GM18505 (cell line): ENCODE results near the gene SNPH.
"Not testable (repeated sequence)": the region's sequence is repeated elsewhere in the genome, so short reads cannot be mapped to it uniquely, and the experiment has no call there.

Experiments
- ATAC-seq: cut with Tn5 transposase; IDR thresholded peaks from one replicate; pipeline ENCODE4 v1.9.1; 2021; ENCODE audit not compliant: unreplicated experiment
- POLR2A ChIP-seq: IDR thresholded peaks from 4 replicates; pipeline ENCODE4 v1.6.1; 2011; ENCODE audit warnings: borderline replicate concordance; ENCODE audit not compliant: insufficient read depth, insufficient read length; ENCODE audit errors: extremely low read depth

Gene SNPH

DNA sequence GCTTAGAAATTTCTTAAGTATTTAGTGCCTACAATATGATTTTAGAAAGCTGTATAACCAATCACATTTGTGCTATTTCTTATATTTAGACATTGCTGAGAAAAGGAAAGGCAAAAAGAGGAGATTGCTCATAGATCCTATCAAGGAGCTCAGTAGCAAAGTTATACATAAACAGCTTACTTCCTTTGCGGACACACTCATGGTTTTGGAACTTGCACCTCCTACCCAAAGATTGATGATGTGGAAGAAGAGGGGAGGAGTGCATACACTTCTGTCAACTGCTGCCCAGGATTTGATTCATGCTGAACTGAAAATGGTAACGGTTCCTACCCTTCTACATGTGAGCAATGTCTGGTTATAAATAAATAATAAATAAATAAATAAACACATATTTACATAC, 23.6 kb upstream of the SNPH start:
- ATAC-seq: no peak
- TF ChIP-seq POLR2A: no peak

DNA sequence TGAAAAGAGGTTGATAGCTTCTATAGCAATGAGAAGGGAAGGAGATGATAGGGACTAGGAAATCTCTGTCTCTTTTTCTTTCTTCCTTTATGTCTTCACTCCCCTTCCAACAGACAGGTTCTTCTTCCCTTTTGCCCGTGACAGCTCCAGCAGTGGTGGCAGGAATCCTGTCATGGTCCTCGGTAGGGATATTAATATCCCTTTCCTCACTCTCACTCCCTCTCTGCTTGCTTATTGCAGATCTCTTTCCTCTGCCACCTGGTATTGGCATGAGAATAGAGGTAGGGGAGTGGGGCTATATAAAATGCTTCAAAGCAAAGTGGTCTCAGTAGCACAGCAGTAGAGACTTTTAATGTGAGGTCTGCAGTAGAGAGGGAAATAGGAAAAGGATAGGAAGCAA, 20.5 kb upstream of the SNPH start:
- ATAC-seq: no peak
- no peak for TF ChIP-seq POLR2A

DNA sequence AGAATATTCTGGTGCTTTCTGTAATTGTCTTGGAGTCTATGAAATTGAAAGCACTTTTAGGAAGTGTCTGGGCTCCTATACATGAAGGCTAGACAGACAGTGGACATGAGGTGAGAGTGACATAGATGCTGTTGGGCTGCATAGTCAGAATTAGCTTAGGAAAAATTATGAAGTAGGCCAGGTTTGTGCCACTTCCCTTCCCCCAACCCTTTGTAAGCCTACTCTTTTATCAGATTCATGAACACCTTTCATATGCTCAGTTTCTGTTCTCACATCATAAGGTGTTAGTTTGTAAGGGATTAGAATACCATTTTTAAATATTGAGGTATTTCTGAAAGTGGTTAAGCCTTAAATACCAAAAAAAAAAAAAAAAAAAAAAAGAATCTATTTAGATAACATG, 18.4 kb upstream of the SNPH start:
- no peak for ATAC-seq
- TF ChIP-seq POLR2A: no peak

DNA sequence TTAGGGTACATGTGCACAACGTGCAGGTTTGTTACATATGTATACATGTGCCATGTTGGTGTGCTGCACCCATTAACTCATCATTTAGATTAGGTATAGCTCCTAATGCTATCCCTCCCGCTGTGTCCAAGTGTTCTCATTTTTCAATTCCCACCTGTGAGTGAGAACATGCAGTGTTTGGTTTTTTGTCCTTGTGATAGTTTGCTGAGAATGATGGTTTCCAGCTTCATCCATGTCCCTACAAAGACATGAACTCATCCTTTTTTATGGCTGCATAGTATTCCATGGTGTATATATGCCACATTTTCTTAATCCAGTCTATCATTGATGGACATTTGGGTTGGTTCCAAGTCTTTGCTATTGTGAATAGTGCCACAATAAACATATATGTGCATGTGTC, 15.8 kb upstream of the SNPH start:
- not testable (repeated sequence) for ATAC-seq

DNA sequence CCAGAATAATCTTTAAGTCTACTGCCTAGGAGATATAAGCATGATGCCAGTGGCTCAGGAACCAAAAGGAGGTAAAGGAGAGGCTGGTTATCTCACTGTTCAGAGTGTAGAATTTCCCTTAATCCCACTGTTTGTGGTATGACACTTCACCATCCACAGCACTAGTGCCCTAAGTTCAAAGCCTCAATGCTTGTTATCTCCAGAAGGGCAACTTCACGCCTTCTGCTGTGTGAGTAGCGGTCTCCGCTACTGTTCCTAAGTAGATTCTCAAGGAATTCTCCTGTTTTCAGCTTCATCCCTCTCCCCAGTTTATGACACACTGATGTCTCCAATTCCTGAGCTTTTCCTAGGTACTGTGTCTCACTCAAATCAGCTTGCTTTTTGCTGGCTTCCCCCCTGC, 13.7 kb upstream of the SNPH start:
- TF ChIP-seq POLR2A: no peak
- no peak for ATAC-seq

DNA sequence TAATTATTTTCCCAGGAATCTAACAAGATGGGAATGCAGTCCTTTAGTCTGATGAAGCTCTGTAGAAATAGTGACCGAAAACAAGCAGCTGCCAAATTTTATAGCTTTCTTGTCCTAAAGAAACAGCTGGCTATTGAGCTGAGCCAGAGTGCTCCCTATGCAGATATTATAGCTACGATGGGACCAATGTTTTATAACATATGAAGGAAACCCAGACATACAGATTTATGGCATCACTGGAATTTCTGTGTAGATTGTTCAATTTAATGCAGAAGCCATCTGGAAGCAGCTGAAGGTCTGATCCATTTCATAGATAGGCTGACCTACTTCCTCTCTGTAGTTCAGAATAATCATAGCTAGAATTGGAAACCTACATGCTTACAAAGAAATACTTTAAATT, 11.8 kb upstream of the SNPH start:
- ATAC-seq: no peak
- no peak for TF ChIP-seq POLR2A

DNA sequence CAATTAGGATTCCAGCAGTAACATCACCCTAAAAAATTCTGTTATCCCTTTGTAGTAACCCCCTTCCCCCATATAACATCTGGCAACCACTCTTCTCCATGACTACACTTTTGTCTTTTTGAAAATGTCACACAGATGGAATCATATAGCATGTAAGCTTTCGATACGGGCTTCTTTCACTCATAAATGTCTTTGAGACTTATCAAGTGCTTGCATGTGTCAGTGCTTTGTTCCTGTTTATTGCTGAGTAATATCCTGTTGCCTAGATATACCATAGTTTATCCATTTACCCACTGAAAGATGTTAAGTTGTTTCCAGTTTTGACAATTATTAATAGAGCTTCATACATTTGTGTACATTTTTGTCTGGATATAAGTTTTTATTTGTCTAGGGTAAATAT, 10.4 kb upstream of the SNPH start:
- no peak for ATAC-seq
- TF ChIP-seq POLR2A: no peak

DNA sequence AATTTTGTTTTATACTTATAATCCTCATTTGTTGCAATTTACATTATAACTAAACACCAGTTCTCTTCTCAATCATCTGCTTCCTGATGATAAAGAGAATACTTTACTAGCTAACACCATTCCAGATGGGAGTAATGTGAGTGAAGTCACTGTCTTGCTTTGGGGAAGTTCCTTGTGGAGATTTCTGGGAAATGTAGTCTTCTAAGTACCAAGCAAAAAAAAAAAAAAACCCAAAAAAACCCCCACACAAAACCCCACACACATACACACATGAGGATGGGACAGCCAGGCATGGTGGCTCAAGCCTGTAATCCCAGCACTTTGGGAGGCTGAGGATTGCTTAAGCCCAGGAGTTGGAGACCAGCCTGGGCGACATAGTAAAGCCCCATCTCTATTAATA, 2.2 kb upstream of the SNPH start:
- no peak for ATAC-seq
- no peak for TF ChIP-seq POLR2A

DNA sequence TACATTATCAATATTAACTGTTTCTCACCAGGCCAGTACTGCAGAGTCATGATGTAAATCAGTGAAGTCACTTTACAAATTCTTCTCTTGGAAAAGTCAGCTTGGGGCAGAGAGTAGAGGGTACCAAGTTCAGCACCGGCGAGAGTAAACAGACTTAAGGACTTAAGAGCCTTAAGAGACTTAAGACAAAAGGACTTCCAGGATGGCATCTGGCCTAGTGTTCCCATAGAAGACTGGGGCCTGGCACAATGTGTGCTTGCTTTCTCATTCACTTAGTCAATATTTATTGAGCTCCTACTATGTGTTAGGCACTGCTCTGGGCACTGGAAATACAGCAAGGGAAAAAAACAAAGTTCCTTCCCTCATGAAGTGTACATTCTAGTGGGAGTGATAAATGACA, 1.4 kb upstream of the SNPH start:
- no peak for ATAC-seq
- no peak for TF ChIP-seq POLR2A

DNA sequence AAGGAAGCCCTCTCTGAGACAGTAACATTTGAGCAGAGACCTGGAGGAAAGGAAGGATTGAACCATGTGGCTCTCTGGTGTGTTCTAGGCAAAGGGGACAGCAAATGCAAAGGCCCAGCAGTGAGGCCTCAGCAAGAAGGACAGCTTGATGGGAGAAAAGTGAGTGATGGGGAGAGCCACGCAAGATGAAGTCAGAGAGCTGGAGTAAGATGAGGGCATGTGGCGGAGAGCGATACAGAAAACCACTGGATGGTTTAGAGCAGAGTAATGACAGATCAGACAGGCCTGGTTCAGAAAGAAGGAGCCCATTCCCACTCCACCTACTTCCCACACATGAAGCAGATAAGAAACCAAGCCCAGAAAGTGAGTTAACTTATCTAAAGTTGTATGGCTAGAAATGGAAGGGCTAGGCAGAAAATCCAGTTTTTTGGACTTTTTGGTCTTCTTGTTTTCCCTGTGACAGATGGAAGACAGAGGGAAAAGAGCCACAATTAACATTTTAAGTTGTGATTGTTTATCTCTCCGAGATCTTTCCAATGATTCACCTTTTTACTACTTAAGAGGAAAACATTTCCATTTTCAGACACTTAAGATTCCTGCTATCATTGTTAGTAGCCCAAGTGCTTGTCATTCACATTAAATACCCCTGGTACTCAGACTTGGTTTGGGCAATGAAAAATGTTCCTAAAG, 723 bp upstream of the SNPH start:
- TF ChIP-seq POLR2A: no peak

DNA sequence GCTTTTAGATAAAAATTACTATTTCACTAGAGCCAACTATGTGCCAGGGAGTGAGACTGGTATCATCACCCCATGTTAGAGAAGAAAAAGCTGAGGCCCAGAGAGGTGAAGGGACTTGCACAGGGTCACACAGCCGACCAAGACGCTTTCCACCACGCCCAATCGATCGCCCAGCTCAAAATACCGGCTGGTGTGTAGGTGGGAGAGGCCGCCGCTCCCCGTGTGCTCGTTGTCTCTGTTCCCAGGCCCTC, 253 bp upstream of the SNPH start:
- no peak for TF ChIP-seq POLR2A
- no peak for ATAC-seq

More for the DNA sequence above, 723 bp upstream of the SNPH start:
- ATAC-seq: no peak

DNA sequence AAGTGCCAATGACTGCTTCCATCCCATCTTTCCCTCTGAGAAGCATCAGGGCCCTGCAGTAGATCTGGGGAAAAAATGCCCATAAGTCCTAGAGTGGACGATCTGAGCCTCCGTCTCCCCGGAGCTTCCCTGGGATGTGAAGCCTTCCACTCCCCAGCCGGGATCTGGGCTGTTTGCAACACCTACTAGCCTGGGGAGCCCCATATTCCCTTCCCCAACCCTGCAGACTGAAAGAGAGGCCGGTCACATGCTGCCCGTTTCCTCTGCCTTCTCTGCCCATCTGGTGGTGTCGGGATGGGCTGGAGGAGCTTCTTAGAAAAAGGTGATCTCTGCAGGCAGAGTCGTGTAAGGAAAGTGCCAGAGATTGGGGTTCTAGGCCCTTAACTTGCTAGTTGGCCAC, 1.1 kb downstream of the SNPH start:
- no peak for TF ChIP-seq POLR2A
- ATAC-seq: no peak

DNA sequence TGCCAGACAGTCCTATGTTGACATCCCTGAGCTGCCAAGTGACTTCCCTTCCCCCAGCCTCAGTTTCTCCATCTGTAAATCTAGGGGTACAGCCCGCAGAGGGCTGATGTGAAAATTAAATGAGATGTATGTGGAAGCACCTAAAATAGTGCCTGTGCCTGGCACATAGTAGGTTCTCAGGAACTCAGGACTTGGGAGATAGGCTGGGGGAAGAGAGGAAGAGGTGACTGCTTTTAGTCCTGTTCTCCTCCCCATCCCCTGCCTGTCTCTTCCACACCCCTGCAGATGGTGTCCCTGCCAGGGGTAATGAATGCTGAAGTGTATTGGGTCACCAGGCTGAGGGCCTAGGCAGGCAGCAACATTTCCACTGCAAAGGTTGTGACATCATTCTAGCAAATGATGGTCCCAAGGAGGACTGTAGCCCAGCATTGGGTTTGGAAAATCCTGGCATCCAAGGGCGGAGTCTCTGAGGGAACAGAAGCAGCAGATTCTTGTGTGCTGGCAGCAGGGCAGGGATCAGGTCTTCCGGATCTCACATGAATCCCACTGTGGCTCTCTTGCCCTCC, 1.8 kb downstream of the SNPH start:
- no peak for ATAC-seq
- TF ChIP-seq POLR2A: no peak

DNA sequence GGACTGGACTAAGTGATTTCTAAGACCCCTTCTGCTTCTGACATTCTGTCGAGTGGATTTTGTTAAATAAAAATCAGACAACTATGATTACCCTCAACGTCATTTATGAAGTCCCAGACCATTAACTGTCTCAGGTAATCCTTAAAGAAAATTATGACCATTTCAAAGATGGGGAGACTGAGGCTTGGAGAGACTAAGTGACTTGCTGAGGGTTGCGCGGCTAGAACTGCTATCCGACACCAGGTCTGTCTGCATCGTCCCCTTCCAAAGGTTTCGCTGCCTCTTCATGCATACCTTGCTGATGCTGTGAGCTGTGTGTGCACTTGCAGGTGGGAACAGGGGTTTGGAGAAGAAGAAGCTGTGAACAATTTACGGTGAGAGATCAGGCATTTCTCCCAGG, 3.1 kb downstream of the SNPH start:
- TF ChIP-seq POLR2A: no peak
- ATAC-seq: no peak

DNA sequence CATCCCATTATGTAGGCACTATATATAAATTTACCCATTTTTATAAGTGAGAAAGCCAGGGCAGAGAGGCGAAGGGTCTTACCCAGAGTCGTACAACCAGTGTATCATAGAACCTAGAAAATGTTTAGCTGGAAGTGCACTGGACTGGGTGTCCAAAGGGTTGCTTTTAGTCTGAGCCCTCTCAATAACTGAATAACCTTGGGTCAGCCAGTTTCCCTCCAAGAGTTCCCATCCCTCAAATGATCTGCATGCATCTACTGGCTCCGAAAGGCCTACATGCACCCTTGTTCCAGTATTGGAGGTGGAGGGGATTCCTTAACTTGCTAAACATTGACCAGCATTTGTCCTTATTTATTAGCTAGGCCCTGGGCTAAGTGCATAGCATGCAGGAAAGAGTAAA, 3.8 kb downstream of the SNPH start:
- no peak for ATAC-seq
- no peak for TF ChIP-seq POLR2A
